D341Med (cell line): ENCODE data around the gene ARHGAP8.
"Not testable (repeated sequence)": the region's sequence is repeated elsewhere in the genome, so short reads cannot be mapped to it uniquely, and the experiment has no call there.

Experiments used
- DNase-seq: peaks from one replicate; pipeline ENCODE4 v3.0.0; 2012; ENCODE audit warnings: low spot score

The ARHGAP8 gene

GRCh38 chr22:44773082-44773481 lies 20.7 kb downstream of the ARHGAP8 start:
- no peak for DNase-seq

- no peak for DNase-seq
Measured at GRCh38 chr22:44775862-44776261, 23.5 kb downstream of the ARHGAP8 start.

DNA sequence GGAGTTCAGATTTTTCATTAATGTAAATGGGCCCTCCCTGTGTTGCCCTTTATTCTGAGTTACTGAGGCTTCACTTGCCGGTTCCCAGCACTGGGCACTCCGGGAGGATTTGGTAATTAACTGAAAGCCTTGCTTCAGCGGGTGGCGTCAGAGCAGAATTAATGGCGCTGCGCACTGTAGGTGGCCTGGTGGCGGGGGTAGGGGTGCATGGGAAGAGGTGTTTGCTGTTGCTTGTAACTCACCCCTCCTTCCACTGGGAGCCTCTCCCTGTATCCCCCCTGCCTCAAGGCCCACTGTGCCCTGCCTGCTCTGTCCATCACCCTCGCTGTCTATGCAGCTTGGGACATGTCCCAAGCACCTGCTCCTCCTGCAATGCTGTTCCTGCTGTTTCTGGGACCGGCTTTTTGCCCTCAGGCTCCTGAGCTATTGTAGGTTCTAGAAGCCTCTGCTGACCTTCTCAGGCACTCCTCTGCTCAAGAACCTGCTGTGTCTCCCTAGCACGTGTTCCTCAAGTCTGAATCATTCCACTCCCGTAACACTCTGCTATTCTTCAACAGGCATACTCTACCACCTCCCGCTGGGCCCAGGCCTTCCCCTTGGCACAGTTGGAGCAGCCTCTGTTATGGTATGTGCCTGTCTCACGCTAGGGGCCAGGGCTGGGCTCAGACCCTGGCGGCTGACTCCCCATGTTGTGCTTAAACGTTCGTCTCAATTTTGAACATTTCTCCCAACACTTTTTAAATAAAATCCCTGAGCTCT lies 24.4 kb downstream of the ARHGAP8 start:
- no peak for DNase-seq

- no peak for DNase-seq
Measured at GRCh38 chr22:44777364-44777755, 25.0 kb downstream of the ARHGAP8 start.

GRCh38 chr22:44780876-44781449 lies 28.6 kb downstream of the ARHGAP8 start:
- no peak for DNase-seq

DNA sequence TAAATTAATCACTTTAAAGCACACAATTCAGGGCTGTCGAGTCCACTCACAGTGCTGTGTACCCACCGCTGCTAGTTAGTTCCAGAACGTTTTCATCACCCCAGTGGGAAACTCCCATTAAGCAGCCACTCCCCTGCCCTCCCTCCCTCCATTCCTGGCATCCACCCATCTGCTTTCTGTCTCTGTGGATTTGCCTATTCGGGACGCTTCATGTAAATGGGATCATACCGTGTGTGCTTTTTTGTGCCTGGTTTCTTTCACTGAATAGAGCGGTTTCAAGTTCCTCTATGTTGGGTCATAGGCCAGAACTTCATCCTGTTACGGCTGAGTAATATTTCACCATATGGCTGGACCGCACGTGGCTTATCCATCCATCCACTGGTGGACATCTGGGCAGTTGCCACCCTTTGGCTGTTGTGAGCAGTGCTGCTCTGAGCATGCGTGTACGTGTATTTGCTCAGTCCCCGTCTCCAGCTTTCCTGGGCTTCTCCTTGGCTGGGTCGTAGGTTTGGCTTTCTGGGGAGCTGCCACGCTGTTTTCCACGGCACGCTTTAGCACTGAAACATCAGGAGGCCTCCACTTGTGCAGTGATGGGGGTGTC lies 30.1 kb downstream of the ARHGAP8 start:
- no peak for DNase-seq

DNA sequence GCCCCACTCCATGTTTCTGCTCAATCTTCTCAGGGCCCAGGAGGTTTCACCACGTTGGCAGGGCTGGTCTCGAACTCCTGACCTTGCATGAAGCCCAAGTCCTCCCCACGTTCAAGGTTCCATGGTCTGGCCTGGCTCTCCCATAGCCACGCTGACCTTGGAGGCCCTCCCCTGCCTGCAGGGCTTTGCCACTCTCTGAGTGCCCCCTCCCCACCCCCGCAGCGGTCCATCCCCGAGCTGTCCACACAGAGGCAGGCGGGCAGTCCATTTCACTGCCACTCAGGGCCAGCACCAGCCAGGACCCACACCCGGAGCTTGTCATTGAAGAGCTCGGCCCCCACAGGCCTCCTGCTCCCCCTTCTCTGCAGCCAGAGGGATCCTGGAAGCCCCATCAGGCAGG lies 30.7 kb downstream of the ARHGAP8 start:
- no peak for DNase-seq

DNA sequence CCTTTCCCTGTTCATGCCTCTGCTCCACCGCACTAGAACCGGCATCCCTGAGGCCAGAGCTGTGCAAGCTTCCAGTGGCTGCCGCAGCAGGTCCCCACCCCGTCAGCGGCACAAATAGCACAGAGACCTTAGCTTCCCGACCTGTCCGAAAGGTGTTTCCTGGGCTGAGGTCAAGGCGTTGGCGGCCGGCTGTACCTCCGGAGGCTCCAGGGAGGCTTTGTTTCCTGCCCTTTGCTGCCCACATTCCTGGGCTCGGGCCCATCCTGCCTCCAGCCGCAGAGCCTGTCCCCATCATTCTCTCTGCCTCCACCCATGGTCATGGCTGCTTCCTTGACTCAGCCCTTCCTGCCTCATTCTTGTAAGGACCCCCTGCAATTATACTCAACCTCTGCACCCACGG lies 31.2 kb downstream of the ARHGAP8 start:
- DNase-seq, result no peak

- no peak for DNase-seq
Measured at GRCh38 chr22:44786136-44786535, 33.8 kb downstream of the ARHGAP8 start.

DNA sequence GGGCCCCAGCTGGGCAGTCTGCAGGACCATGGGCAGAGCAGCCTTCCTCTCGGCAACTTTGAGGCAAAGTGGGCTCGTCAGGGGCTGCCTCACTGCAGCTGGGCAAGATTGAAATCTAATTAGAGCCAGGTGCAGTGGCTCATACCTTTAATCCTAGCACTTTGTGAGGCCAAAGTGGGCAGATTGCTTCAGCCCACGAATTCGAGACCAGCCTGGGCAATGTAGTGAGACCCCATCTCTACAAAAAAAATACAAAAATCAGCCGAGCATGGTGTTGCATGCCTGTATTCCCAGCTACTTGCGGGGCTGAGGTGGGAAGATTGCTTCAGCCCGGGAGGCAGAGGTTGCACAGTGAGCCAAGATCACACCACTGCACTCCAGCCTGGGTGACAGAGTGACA lies 34.2 kb downstream of the ARHGAP8 start:
- DNase-seq, result no peak

GRCh38 chr22:44787832-44788231 lies 35.5 kb downstream of the ARHGAP8 start:
- DNase-seq, result no peak

GRCh38 chr22:44793106-44793505 lies 40.7 kb downstream of the ARHGAP8 start:
- DNase-seq, result no peak

GRCh38 chr22:44793506-44794172 lies 41.3 kb downstream of the ARHGAP8 start:
- no peak for DNase-seq

- no peak for DNase-seq
Measured at GRCh38 chr22:44795701-44796630, 43.6 kb downstream of the ARHGAP8 start.

DNA sequence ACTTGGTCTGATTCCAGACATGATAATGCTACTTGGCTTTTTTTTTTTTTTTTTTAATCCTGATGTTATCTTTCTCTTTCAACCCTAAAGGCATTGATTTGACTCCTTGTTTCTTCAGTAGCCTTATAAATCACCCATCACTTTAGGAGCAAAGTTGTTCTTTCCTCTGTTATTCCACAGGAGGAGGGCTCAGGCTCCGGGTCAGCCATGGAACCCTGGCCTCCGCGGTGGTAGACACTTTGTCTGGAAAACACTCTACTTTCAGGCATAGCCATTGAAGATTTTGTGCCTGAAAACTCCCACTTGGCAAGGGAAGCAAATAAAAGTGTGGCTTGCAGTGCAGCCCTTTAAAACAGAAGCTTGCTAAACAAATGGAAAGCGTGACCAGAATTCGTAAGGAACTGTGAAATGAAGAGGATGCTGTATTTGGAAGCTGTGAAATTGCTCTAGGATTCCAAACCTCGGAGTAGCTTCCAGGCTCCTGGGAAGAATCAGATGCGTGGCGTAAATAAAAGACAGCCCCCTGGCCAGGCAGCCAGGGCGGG lies 44.9 kb downstream of the ARHGAP8 start:
- DNase-seq, result no peak

DNA sequence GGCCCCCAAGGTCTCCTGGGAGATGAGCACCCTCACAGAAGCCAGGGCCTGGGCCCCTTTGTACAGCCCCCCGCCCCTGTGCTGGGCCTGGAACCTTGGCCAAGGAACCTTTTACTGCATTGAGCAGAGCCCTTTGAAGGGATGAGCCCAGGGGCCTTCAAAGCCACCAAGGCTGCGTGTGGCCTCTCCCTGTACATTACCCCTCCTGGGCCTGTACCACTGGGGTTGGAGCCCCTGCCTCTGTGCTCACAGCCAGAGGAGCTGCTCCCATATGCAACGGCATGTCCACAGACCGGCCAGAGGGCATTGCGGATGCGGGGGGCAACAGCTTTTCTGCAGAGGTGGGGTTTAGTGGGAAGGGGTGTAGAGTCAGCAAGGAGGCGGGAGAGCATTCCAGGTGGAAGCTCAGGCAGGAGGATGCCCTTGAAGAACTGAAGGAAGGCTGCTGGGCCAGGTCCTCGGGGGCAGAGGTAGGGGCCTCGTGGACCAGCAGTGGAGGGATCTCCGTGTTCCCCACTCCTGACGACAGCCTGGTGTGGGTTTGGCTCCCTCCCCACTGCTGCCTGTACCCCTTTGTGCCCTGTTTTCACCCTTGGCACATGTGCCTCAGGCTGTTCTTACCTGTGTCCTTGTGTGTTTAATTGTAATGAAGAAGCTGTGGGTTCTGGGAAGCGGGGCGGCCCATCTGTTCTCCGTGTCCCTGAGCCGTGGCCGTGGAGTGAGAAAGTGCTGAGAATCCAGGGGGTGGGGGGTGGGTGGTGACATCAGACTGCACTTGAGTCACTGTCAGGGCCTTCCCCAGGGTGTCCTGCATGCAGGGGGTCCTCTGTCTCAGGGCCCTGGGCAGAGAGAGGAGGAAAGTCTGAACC lies 46.9 kb downstream of the ARHGAP8 start:
- no peak for DNase-seq

- not testable (repeated sequence) for DNase-seq
Measured at GRCh38 chr22:44799946-44800634, 47.7 kb downstream of the ARHGAP8 start.

GRCh38 chr22:44801476-44801875 lies 49.1 kb downstream of the ARHGAP8 start:
- DNase-seq, result no peak

DNA sequence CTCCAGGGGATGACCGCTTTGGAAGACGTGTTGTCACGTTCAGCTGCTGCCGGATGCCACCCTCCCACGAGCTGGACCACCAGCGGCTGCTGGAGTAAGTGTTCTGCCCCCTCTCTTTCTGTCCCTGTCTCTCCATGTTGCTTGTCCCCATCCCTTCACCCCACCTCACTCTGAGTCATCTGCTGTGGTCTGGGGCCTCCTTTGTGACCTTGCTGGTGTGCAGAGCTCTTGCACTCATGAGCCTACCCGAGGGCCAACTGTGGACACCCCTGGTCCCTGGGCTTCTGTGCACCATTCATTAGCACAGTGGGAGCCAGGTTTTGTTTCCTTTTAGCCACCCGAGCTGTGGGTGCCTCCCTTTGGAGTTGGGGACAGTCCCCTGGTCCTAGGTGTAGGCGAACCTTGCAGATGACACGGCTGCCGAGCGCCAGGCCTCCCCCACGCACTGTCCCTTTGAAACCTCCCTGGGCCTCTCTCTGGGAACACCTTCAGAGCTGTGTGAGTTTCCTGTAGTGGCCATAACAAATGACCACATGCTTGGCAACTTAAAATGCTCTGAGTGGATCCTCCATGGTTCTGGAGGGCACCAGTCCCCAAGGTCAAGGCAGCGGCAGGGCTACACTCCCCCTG lies 49.8 kb downstream of the ARHGAP8 start:
- DNase-seq, result no peak

DNA sequence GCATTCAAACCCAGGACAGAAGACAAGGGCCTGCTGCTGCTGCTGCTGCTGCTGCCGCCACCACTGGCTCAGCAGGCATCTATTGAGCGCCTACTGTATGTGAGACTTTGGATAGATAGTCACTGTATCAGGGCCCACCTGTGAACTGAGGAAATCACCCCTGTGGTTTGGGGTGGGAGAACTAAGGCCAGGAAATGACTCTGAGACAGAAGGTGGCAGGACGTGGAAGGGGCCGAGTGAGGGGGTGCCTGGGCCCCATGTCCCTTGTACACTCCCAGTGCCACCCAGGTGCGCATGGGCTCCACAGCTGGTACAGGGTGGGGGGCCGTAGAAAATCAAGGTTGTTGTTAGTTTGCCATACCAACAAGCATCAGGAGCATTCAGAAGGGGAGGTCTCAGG lies 50.6 kb downstream of the ARHGAP8 start:
- DNase-seq, result no peak
